Esophagus squamous epithelium (tissue), 5 donors: ENCODE data around the gene PTP4A1. TPM values are rescaled to one million over a fixed set of nuclear protein-coding genes. Genes with fewer than 3 reads are reported as not detected.
"Not testable (repeated sequence)": the region's sequence is repeated elsewhere in the genome, so short reads cannot be mapped to it uniquely, and the experiment has no call there.

Experiments used
- DNase-seq: peaks from one replicate; lab custom pipeline; 2025; lab: John Stamatoyannopoulos, UW
- H3K27ac ChIP-seq, 4 donors: fragments of 200-600 bp; sonication (generic); one replicate each; pipeline ENCODE4 v1.5.1; 2016 to 2019; ENCODE audit warnings: mild to moderate bottlenecking in 1 of 4
- H3K27me3 ChIP-seq, 4 donors: fragments of 200-600 bp; sonication (generic); 1 replicate in 3 of 4; 2 replicates in 1 of 4; pipeline versions ENCODE4 v1.5.1 to v1.6.0; 2017 to 2021; ENCODE audit warnings: antibody characterized with exemption in 1 of 4
- H3K36me3 ChIP-seq, 3 donors: fragments of 200-600 bp; sonication (generic); one replicate each; pipeline ENCODE4 v1.5.1; 2016 to 2019
- H3K4me1 ChIP-seq, 3 donors: fragments of 200-600 bp; sonication (generic); one replicate each; pipeline ENCODE4 v1.5.1; 2017 to 2019
- H3K4me3 ChIP-seq, 4 donors: fragments of 200-600 bp; sonication (generic); 1 replicate in 3 of 4; 2 replicates in 1 of 4; pipeline ENCODE4 v1.5.1; 2016 to 2019; ENCODE audit warnings: mild to moderate bottlenecking in 2 of 4, moderate library complexity in 1 of 4
- H3K9me3 ChIP-seq, 3 donors: fragments of 200-600 bp; sonication (generic); one replicate each; pipeline ENCODE4 v1.5.1; 2016 to 2019
- CTCF ChIP-seq, 6 experiments: fragments of 450-650 bp in 4 of 6; fragments of 200-600 bp in 2 of 6; sonication (generic) in 2 of 6; IDR thresholded peaks; one replicate each; pipeline ENCODE4 v1.5.1; 2016 to 2019; ENCODE audit warnings: antibody characterized with exemption in 6 of 6, mild to moderate bottlenecking in 4 of 6, moderate library complexity in 4 of 6
- POLR2A ChIP-seq, 4 donors: fragments of 450-650 bp; IDR thresholded peaks; one replicate each; pipeline ENCODE4 v1.6.1; 2017; ENCODE audit warnings: antibody characterized with exemption in 4 of 4, mild to moderate bottlenecking in 4 of 4, moderate library complexity in 3 of 4
- WGBS, 2 donors: methylation state at CpG; one replicate each; pipeline ENCODE4 v1.1.5; 2018; 5-methylcytosine and 5-hydroxymethylcytosine counted together
- intact Hi-C: fragments of 100-400 bp; cut with DNase I; formaldehyde crosslinking; loops from one replicate; pipeline ENCODE4 v1.15.0; 2022
- total RNA-seq, 4 donors: library from RNA; depleted of rRNA; stranded (reverse); fragments of >200 nt; gene quantifications; one replicate each; pipeline ENCODE4 v1.1.0, GENCODE V29; 2016
- donor health status: DM: yes; HTN: yes; CAD: no.

Gene PTP4A1
- total RNA-seq, 4 donors from 2014 or later: 30.9 to 73.7 (median 39.8) TPM

DNA sequence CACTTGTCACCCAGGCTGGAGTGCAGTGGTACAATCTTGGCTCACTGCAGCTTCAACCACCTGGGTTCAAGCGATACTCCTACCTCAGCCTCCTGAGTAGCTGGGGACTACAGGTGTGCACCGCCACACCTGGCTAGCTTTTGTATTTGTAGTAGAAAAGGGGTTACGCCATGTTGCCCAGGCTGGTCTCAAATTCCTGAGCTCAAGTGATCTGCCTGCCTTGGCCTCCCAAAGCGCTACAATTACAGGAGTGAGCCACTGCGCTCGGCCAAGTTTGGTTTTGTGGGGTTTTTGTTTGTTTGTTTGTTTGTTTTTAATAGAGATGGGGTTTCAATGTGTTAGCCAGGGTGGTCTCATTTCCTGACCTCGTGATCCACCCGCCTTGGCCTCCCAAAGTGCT is 12.3 kb downstream of the PTP4A1 start:
- TF ChIP-seq CTCF (IDR thresholded peaks at IDR 0.05) (no peak), POLR2A (IDR thresholded peaks at IDR 0.05) (no peak)
- Histone ChIP-seq H3K27ac (no peak overlapping the region), H3K4me3 (no peak overlapping the region), H3K27me3 (no peaks in the 10 kb centered on the region), H3K4me1 (no peaks in the 10 kb centered on the region), H3K36me3 (peaks cover 0 to 44% (median 12%) of the 10 kb centered on the region in 3 donors), H3K9me3 (no peaks in the 10 kb centered on the region)
- WGBS, 2 donors: 95 to 97% methylated on average over 8 of the region's 8 CpGs
- DNase-seq: no peak
- intact Hi-C loops: no loop called here

- H3K9me3 ChIP-seq, DNase-seq, H3K27ac ChIP-seq, H3K27me3 ChIP-seq, H3K4me1 ChIP-seq, H3K4me3 ChIP-seq, intact Hi-C loops: not testable (repeated sequence)
- WGBS, 2 donors: 84% methylated on average over 2 of the region's 2 CpGs
- H3K36me3 ChIP-seq: peaks cover 0 to 33% (median 2%) of the 10 kb centered on the region in 3 donors
Measured at GRCh38 chr6:63585652-63586051, 13.4 kb downstream of the PTP4A1 start.

GRCh38 chr6:63589952-63590411 is 17.7 kb downstream of the PTP4A1 start:
- DNase-seq: no peak
- TF ChIP-seq POLR2A (IDR thresholded peaks at IDR 0.05): no peak
- TF ChIP-seq CTCF (IDR thresholded peaks at IDR 0.05): no peak
- 55 to 81% methylated on average over 2 of the region's 2 CpGs for WGBS, 2 donors
- H3K36me3 ChIP-seq: no peaks in the 10 kb centered on the region
- H3K4me3 ChIP-seq: no peak overlapping the region
- no peaks in the 10 kb centered on the region for H3K4me1 ChIP-seq
- intact Hi-C loops: no loop called here
- no peak overlapping the region for H3K27ac ChIP-seq
- no peaks in the 10 kb centered on the region for H3K9me3 ChIP-seq
- no peaks in the 10 kb centered on the region for H3K27me3 ChIP-seq

GRCh38 chr6:63592886-63593285 is 20.6 kb downstream of the PTP4A1 start:
- no peak for TF ChIP-seq POLR2A (IDR thresholded peaks at IDR 0.05)
- TF ChIP-seq CTCF (IDR thresholded peaks at IDR 0.05): no peak
- H3K36me3 ChIP-seq: no peaks in the 10 kb centered on the region
- no peaks in the 10 kb centered on the region for H3K9me3 ChIP-seq
- 88 to 92% methylated on average over 6 to 7 of the region's 7 CpGs for WGBS, 2 donors
- peaks cover 0 to 5% (median 3%) of the 10 kb centered on the region in 3 donors for H3K4me1 ChIP-seq
- no peak for DNase-seq
- H3K27me3 ChIP-seq: peaks cover 0 to 7% (median 0%) of the 10 kb centered on the region in 4 donors
- no peak overlapping the region for H3K4me3 ChIP-seq
- intact Hi-C loops: no loop called here
- H3K27ac ChIP-seq: no peak overlapping the region

GRCh38 chr6:63597141-63598048 is 25.1 kb downstream of the PTP4A1 start:
- no peaks in the 10 kb centered on the region for H3K9me3 ChIP-seq
- H3K36me3 ChIP-seq: no peaks in the 10 kb centered on the region
- intact Hi-C loops: loop anchor here (5.0 kb wide), 1 partner anchor 165 kb away; no protein-coding TSS in a partner anchor
- WGBS, 2 donors: 42 to 44% methylated on average over 6 of the region's 6 CpGs
- TF ChIP-seq CTCF (IDR thresholded peaks at IDR 0.05) (no peak), POLR2A (IDR thresholded peaks at IDR 0.05) (no peak)
- no peak for DNase-seq
- H3K4me3 ChIP-seq: peak overlapping the region; percentile 26 to 68 (median 42)
- H3K27ac ChIP-seq: no peak overlapping the region
- H3K27me3 ChIP-seq: peaks cover 0 to 7% (median 0%) of the 10 kb centered on the region in 4 donors
- peaks cover 0 to 16% (median 8%) of the 10 kb centered on the region in 3 donors for H3K4me1 ChIP-seq
